ENCODE data around the gene NECTIN4.

The NECTIN4 gene

GRCh38 chr1:161047436-161048420 is 41.6 kb downstream of the NECTIN4 start:
- Histone ChIP-seq H3K27ac (ENCODE audit: low read length) (no peak overlapping the region), H3K36me3 (ENCODE audit: insufficient read depth, low read length) (peaks cover 56% of the 10 kb centered on the region), H3K9me3 (ENCODE audit: insufficient read depth, low read length, severe bottlenecking) (no peaks in the 10 kb centered on the region), H2AFZ (ENCODE audit: low read depth, low read length) (no peak overlapping the region), H3K4me2 (ENCODE audit: insufficient read depth, low read length) (no peak overlapping the region), H3K79me2 (ENCODE audit: insufficient read depth, low read length) (peaks cover 35% of the 10 kb centered on the region), H3K4me1 (ENCODE audit: insufficient read depth, low read length) (peaks cover 31% of the 10 kb centered on the region), H4K20me1 (ENCODE audit: insufficient read depth, low read length) (no peaks in the 10 kb centered on the region), H3K9ac (ENCODE audit: low read depth, low read length) (no peak overlapping the region), H3K27me3 (ENCODE audit: insufficient read depth, low read length, poor library complexity) (no peaks in the 10 kb centered on the region), H3K4me3 (ENCODE audit: low read depth in 1 of 2, low read length in 2 of 2) (no peak overlapping the region)
- TF ChIP-seq EZH2 (IDR thresholded peaks at IDR 0.05; ENCODE audit: borderline replicate concordance, low read depth, low read length, severe bottlenecking) = no peak
- TF ChIP-seq CTCF (IDR thresholded peaks at IDR 0.05; ENCODE audit: borderline replicate concordance, extremely low read depth, low read length, poor library complexity, severe bottlenecking) = no peak
- DNase-seq = no peak
- no peak for ATAC-seq (ENCODE audit: insufficient read depth, low read depth)

GRCh38 chr1:161046605-161047228 is 42.6 kb downstream of the NECTIN4 start:
- H3K4me2 ChIP-seq (ENCODE audit: insufficient read depth, low read length) = peak overlapping the region; percentile 79
- H3K27me3 ChIP-seq (ENCODE audit: insufficient read depth, low read length, poor library complexity) = no peaks in the 10 kb centered on the region
- peak overlapping the region; percentile 75 to 92; a peak in 3 of 4 replicates for H3K4me3 ChIP-seq (ENCODE audit: low read depth in 1 of 2, low read length in 2 of 2)
- H3K36me3 ChIP-seq (ENCODE audit: insufficient read depth, low read length) = peaks cover 58% of the 10 kb centered on the region
- H3K9me3 ChIP-seq (ENCODE audit: insufficient read depth, low read length, severe bottlenecking) = no peaks in the 10 kb centered on the region
- H3K27ac ChIP-seq (ENCODE audit: low read length) = peak overlapping the region; percentile 99
- no peaks in the 10 kb centered on the region for H4K20me1 ChIP-seq (ENCODE audit: insufficient read depth, low read length)
- TF ChIP-seq CTCF (IDR thresholded peaks at IDR 0.05; ENCODE audit: borderline replicate concordance, extremely low read depth, low read length, poor library complexity, severe bottlenecking) (no peak), EZH2 (IDR thresholded peaks at IDR 0.05; ENCODE audit: borderline replicate concordance, low read depth, low read length, severe bottlenecking) (no peak)
- H3K4me1 ChIP-seq (ENCODE audit: insufficient read depth, low read length) = peaks cover 41% of the 10 kb centered on the region
- peak overlapping the region; percentile 93 for H3K9ac ChIP-seq (ENCODE audit: low read depth, low read length)
- peak overlapping the region; percentile 90 for H2AFZ ChIP-seq (ENCODE audit: low read depth, low read length)
- DNase-seq = no peak
- no peak for ATAC-seq (ENCODE audit: insufficient read depth, low read depth)
- peaks cover 45% of the 10 kb centered on the region for H3K79me2 ChIP-seq (ENCODE audit: insufficient read depth, low read length)

- Histone ChIP-seq H3K27me3 (ENCODE audit: insufficient read depth, low read length, poor library complexity) (no peaks in the 10 kb centered on the region), H3K4me1 (ENCODE audit: insufficient read depth, low read length) (peaks cover 44% of the 10 kb centered on the region), H3K4me3 (ENCODE audit: low read depth in 1 of 2, low read length in 2 of 2) (peak within 1 kb of the TSS; percentile 75 to 92), H2AFZ (ENCODE audit: low read depth, low read length) (peak within 1 kb of the TSS; percentile 90), H4K20me1 (ENCODE audit: insufficient read depth, low read length) (no peaks in the 10 kb centered on the region), H3K79me2 (ENCODE audit: insufficient read depth, low read length) (peaks cover 48% of the 10 kb centered on the region), H3K9ac (ENCODE audit: low read depth, low read length) (peak within 1 kb of the TSS; percentile 93), H3K27ac (ENCODE audit: low read length) (peak within 1 kb of the TSS; percentile 99), H3K36me3 (ENCODE audit: insufficient read depth, low read length) (peaks cover 58% of the 10 kb centered on the region), H3K4me2 (ENCODE audit: insufficient read depth, low read length) (peak within 1 kb of the TSS; percentile 79), H3K9me3 (ENCODE audit: insufficient read depth, low read length, severe bottlenecking) (no peaks in the 10 kb centered on the region)
- DNase-seq = peak; percentile 96
- peak; percentile 78 for ATAC-seq (ENCODE audit: insufficient read depth, low read depth)
- TF ChIP-seq CTCF (IDR thresholded peaks at IDR 0.05; ENCODE audit: borderline replicate concordance, extremely low read depth, low read length, poor library complexity, severe bottlenecking) (no peak), EZH2 (IDR thresholded peaks at IDR 0.05; ENCODE audit: borderline replicate concordance, low read depth, low read length, severe bottlenecking) (no peak)
Measured at GRCh38 chr1:161045736-161046604, 43.4 kb downstream of the NECTIN4 start, which contains the start of gene USF1. TSS of gene USF1 (minus strand) at chr1:161045977. CDS start at chr1:161043275, 2,702 bp downstream.
